ENCODE results near the gene HDAC9. TPM values are rescaled to one million over a fixed set of nuclear protein-coding genes. Genes with fewer than 3 reads are reported as not detected.

The HDAC9 gene
- total RNA-seq = 1.3 and 1.9 TPM in 2 replicates

DNA sequence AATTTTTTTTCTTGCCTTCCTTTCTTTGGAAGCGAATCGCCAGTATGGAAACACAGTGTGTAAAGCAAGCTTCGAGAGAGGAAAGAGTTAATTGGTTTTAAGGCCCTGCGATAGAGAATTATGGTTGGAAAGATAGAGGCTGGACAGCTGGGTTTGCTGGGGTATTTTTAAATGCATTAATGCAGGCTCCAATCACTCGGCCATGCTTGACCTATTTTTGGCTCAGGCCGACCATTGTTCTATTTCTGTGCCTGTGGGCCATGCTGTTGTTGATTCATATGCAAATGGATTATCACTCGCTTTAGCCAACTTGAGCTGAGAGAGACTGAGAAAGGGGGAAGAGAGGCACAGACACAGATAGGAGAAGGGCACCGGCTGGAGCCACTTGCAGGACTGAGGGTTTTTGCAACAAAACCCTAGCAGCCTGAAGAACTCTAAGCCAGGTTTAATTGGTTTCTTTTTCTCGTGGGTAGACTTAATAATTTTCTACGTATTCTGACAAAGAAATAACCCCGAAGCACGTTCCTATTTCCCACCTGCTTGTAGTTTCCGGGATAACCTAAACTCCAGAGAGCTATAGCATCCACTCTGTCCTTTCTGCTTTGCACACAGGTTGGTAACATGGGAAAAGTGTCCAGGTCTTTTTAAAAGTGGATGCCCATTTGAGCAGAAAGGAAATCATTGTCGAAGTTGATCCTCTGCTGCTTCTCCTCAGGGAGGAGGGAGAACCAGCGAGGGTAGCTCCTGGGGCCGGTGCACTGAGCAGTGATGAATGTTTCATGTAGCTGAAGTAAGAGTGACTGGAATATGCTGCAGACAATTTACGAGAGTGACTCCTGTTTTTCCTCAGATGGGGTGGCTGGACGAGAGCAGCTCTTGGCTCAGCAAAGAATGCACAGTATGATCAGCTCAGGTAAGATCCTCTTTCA, at the start of gene HDAC9:
TSS of gene HDAC9 (plus strand) at position 338 of the 929 bp plus-strand sequence. CDS start at position 892, 554 bp downstream.

Data from airway epithelial cell (primary cell).